HEK293 (cell line): ENCODE measurements around the gene JUP.

ENCODE experiments used
- GLI2 ChIP-seq: fragments of 450-650 bp; formaldehyde crosslinking; IDR thresholded peaks from 2 replicates; pipeline ENCODE4; 2017; ENCODE audit warnings: missing biosample characterization, missing genetic modification characterization, low read depth, borderline replicate concordance
- KLF16 ChIP-seq: fragments of 450-650 bp; formaldehyde crosslinking; IDR thresholded peaks from 2 replicates; pipeline ENCODE4 v1.5.1; 2017; ENCODE audit warnings: missing biosample characterization, missing genetic modification characterization
- SCRT1 ChIP-seq: fragments of 450-650 bp; formaldehyde crosslinking; IDR thresholded peaks from 2 replicates; pipeline ENCODE4 v1.5.1; 2016; ENCODE audit warnings: missing biosample characterization, missing genetic modification characterization, borderline replicate concordance
- SCRT2 ChIP-seq: fragments of 450-650 bp; formaldehyde crosslinking; IDR thresholded peaks from 2 replicates; pipeline ENCODE4 v1.5.1; 2016; ENCODE audit warnings: missing biosample characterization, missing genetic modification characterization
- SP3 ChIP-seq: fragments of 450-650 bp; formaldehyde crosslinking; IDR thresholded peaks from 2 replicates; pipeline ENCODE4 v1.5.1; 2016; ENCODE audit warnings: missing biosample characterization, missing genetic modification characterization
- SP7 ChIP-seq: fragments of 450-650 bp; formaldehyde crosslinking; IDR thresholded peaks from 2 replicates; pipeline ENCODE4 v1.5.1; 2016; ENCODE audit warnings: missing biosample characterization, missing genetic modification characterization
- ZBTB7A ChIP-seq: fragments of 450-650 bp; formaldehyde crosslinking; IDR thresholded peaks from 2 replicates; pipeline ENCODE4 v1.5.1; 2016; ENCODE audit warnings: low read depth, missing biosample characterization, missing genetic modification characterization
- ZEB2 ChIP-seq: fragments of 450-650 bp; formaldehyde crosslinking; IDR thresholded peaks from 2 replicates; pipeline ENCODE4 v1.5.1; 2016; ENCODE audit warnings: missing biosample characterization, missing genetic modification characterization
- ZFP37 ChIP-seq: fragments of 450-650 bp; formaldehyde crosslinking; IDR thresholded peaks from 2 replicates; pipeline ENCODE4 v1.5.1; 2016; ENCODE audit warnings: missing biosample characterization, missing genetic modification characterization
- ZNF10 ChIP-seq: fragments of 450-650 bp; formaldehyde crosslinking; IDR thresholded peaks from 2 replicates; pipeline ENCODE4 v1.5.1; 2017; ENCODE audit warnings: missing biosample characterization, missing genetic modification characterization
- ZNF121 ChIP-seq: fragments of 450-650 bp; formaldehyde crosslinking; IDR thresholded peaks from 2 replicates; pipeline ENCODE4 v1.5.1; 2016; ENCODE audit warnings: missing biosample characterization, missing genetic modification characterization
- ZNF16 ChIP-seq: fragments of 450-650 bp; formaldehyde crosslinking; IDR thresholded peaks from 2 replicates; pipeline ENCODE4 v1.5.1; 2016; ENCODE audit warnings: low read depth, missing biosample characterization, missing genetic modification characterization
- ZNF169 ChIP-seq: fragments of 450-650 bp; formaldehyde crosslinking; IDR thresholded peaks from 2 replicates; pipeline ENCODE4 v1.5.1; 2016; ENCODE audit warnings: missing biosample characterization, missing genetic modification characterization
- ZNF2 ChIP-seq: fragments of 450-650 bp; formaldehyde crosslinking; IDR thresholded peaks from 2 replicates; pipeline ENCODE4 v1.5.1; 2016; ENCODE audit warnings: missing biosample characterization, missing genetic modification characterization
- ZNF211 ChIP-seq: fragments of 450-650 bp; formaldehyde crosslinking; IDR thresholded peaks from 2 replicates; pipeline ENCODE4 v1.5.1; 2016; ENCODE audit warnings: low read depth, missing biosample characterization, missing genetic modification characterization
- ZNF335 ChIP-seq: fragments of 450-650 bp; formaldehyde crosslinking; conservative IDR thresholded peaks from 2 replicates; pipeline ENCODE4 v1.5.1; 2016; ENCODE audit warnings: missing biosample characterization, missing genetic modification characterization
- ZNF341 ChIP-seq: fragments of 450-650 bp; formaldehyde crosslinking; IDR thresholded peaks from 2 replicates; pipeline ENCODE4; 2016; ENCODE audit warnings: low read depth, missing biosample characterization, missing genetic modification characterization
- ZNF394 ChIP-seq: fragments of 450-650 bp; formaldehyde crosslinking; IDR thresholded peaks from 2 replicates; pipeline ENCODE4 v1.5.1; 2016; ENCODE audit warnings: missing biosample characterization, missing genetic modification characterization, mild to moderate bottlenecking, moderate library complexity, borderline replicate concordance
- ZNF521 ChIP-seq: fragments of 450-650 bp; formaldehyde crosslinking; IDR thresholded peaks from 2 replicates; pipeline ENCODE4 v1.5.1; 2017; ENCODE audit warnings: missing biosample characterization, mild to moderate bottlenecking, missing genetic modification characterization
- ZNF585B ChIP-seq: fragments of 450-650 bp; formaldehyde crosslinking; IDR thresholded peaks from 2 replicates; pipeline ENCODE4 v1.5.1; 2016; ENCODE audit warnings: missing biosample characterization, missing genetic modification characterization
- ZNF623 ChIP-seq: fragments of 450-650 bp; formaldehyde crosslinking; IDR thresholded peaks from 2 replicates; pipeline ENCODE4 v1.5.1; 2016; ENCODE audit warnings: missing biosample characterization, missing genetic modification characterization
- ZNF629 ChIP-seq: fragments of 450-650 bp; formaldehyde crosslinking; IDR thresholded peaks from 2 replicates; pipeline ENCODE4 v1.5.1; 2017; ENCODE audit warnings: missing biosample characterization, missing genetic modification characterization
- ZSCAN30 ChIP-seq: fragments of 450-650 bp; IDR thresholded peaks from 2 replicates; pipeline ENCODE4 v1.5.1; 2018; ENCODE audit warnings: missing biosample characterization, mild to moderate bottlenecking, missing genetic modification characterization, moderate library complexity
- TF ChIP-seq, protein P1 (sequence below): fragments of 450-650 bp; formaldehyde crosslinking; IDR thresholded peaks from 2 replicates; pipeline ENCODE4 v1.5.1; 2017; ENCODE audit warnings: missing biosample characterization, missing genetic modification characterization
- TF ChIP-seq, protein P2 (sequence below): fragments of 450-650 bp; formaldehyde crosslinking; IDR thresholded peaks from 2 replicates; pipeline ENCODE4 v1.5.1; 2016; ENCODE audit warnings: missing biosample characterization, missing genetic modification characterization
- TF ChIP-seq, protein P3 (sequence below): fragments of 450-650 bp; formaldehyde crosslinking; IDR thresholded peaks from 2 replicates; pipeline ENCODE4 v1.5.1; 2016; ENCODE audit warnings: missing biosample characterization, missing genetic modification characterization
- TF ChIP-seq, protein P4 (sequence below): fragments of 450-650 bp; formaldehyde crosslinking; IDR thresholded peaks from 2 replicates; pipeline ENCODE4 v1.5.1; 2016; ENCODE audit warnings: missing biosample characterization, missing genetic modification characterization
- TF ChIP-seq, protein P5 (sequence below): fragments of 450-650 bp; formaldehyde crosslinking; optimal IDR thresholded peaks from 2 replicates; pipeline ENCODE3; 2016; ENCODE audit warnings: missing biosample characterization, mild to moderate bottlenecking, missing genetic modification characterization
- TF ChIP-seq, protein P6 (sequence below): sonication (generic); formaldehyde crosslinking; IDR thresholded peaks from 2 replicates; pipeline ENCODE4 v1.8.1; 2022; ENCODE audit warnings: mild to moderate bottlenecking, moderate library complexity, missing genetic modification reagents

Gene JUP

DNA sequence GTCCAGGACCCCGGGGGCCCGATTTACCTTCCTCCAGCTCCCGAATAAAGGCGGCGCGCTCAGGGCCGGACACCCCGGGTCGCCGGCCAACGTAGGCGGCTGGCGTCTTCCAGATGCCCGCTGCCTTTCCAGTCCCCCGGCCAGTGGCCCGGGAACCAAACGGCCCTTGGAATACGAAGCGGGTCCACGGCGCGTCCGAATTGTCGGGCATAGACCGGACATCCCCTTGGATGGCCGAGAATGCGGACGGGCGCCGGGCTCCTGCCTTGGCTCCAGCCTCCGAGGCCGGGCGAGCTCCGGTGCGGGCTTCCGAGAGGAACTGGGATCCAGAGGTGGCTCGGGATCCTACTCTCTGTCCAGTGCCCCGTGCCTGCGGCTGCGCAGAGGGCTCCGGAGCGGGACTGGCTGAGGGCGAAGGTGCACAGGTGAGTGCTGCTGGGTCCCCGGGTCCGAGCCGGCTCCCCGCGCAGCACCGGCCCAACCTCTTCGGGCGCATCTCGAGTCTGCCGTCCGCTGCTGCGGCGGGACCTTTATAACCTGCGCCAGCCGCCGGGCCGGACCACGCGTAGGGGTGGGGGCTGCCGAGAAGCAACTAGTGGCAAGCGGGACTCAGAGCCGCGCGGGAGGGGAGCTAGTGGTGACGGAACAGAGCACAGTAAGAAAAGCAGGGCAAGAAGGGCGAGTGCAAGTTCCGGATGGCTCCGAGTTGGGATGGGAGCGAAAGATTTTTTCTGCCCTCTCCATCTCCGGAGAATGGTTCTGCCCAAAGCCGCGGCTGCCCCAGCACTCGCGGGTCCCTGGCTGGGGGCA lies 52.2 kb downstream of the JUP start, which contains the start of gene HAP1 (continued):
- TF ChIP-seq, protein P1, sequence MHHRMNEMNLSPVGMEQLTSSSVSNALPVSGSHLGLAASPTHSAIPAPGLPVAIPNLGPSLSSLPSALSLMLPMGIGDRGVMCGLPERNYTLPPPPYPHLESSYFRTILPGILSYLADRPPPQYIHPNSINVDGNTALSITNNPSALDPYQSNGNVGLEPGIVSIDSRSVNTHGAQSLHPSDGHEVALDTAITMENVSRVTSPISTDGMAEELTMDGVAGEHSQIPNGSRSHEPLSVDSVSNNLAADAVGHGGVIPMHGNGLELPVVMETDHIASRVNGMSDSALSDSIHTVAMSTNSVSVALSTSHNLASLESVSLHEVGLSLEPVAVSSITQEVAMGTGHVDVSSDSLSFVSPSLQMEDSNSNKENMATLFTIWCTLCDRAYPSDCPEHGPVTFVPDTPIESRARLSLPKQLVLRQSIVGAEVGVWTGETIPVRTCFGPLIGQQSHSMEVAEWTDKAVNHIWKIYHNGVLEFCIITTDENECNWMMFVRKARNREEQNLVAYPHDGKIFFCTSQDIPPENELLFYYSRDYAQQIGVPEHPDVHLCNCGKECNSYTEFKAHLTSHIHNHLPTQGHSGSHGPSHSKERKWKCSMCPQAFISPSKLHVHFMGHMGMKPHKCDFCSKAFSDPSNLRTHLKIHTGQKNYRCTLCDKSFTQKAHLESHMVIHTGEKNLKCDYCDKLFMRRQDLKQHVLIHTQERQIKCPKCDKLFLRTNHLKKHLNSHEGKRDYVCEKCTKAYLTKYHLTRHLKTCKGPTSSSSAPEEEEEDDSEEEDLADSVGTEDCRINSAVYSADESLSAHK (tag by site-specific recombination) = 0 out of 2 replicates have a peak, but pooled peaks have one; percentile 5
- TF ChIP-seq ZBTB7A (tag by site-specific recombination) (0 out of 2 replicates have a peak, but pooled peaks have one; percentile 31), ZNF341 (tag by site-specific recombination) (peak; percentile 47; the same call in 1 of the 2 replicates), ZNF521 (no peak), SCRT1 (tag by site-specific recombination) (peak; percentile 99), SCRT2 (tag by site-specific recombination) (peak; percentile 100), ZNF623 (0 out of 2 replicates have a peak, but pooled peaks have one; percentile 6), KLF16 (tag by site-specific recombination) (peak; percentile 74), ZNF2 (tag by site-specific recombination) (peak; percentile 81), SP7 (tag by site-specific recombination) (peak; percentile 85), GLI2 (tag by site-specific recombination) (no peak), SP3 (tag by site-specific recombination) (peak; percentile 35), ZNF121 (tag by site-specific recombination) (peak; percentile 92), ZNF10 (0 out of 2 replicates have a peak, but pooled peaks have one; percentile 51), ZNF211 (tag by site-specific recombination) (no peak), ZNF16 (no peak), ZNF169 (tag by site-specific recombination) (no peak), ZEB2 (peak; percentile 81; the same call in 1 of the 2 replicates), ZFP37 (peak; percentile 71), ZNF335 (tag by site-specific recombination) (peak; percentile 85), ZSCAN30 (tag by site-specific recombination) (0 out of 2 replicates have a peak, but pooled peaks have one; percentile 9), ZNF585B (tag by site-specific recombination) (no peak), ZNF394 (tag by site-specific recombination) (peak; percentile 47), ZNF629 (tag by site-specific recombination) (peak; percentile 75)
- TF ChIP-seq, protein P2, sequence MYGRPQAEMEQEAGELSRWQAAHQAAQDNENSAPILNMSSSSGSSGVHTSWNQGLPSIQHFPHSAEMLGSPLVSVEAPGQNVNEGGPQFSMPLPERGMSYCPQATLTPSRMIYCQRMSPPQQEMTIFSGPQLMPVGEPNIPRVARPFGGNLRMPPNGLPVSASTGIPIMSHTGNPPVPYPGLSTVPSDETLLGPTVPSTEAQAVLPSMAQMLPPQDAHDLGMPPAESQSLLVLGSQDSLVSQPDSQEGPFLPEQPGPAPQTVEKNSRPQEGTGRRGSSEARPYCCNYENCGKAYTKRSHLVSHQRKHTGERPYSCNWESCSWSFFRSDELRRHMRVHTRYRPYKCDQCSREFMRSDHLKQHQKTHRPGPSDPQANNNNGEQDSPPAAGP (tag by site-specific recombination) = peak; percentile 46; the same call in 1 of the 2 replicates
- TF ChIP-seq, protein P3, sequence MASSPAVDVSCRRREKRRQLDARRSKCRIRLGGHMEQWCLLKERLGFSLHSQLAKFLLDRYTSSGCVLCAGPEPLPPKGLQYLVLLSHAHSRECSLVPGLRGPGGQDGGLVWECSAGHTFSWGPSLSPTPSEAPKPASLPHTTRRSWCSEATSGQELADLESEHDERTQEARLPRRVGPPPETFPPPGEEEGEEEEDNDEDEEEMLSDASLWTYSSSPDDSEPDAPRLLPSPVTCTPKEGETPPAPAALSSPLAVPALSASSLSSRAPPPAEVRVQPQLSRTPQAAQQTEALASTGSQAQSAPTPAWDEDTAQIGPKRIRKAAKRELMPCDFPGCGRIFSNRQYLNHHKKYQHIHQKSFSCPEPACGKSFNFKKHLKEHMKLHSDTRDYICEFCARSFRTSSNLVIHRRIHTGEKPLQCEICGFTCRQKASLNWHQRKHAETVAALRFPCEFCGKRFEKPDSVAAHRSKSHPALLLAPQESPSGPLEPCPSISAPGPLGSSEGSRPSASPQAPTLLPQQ = peak; percentile 45
- TF ChIP-seq, protein P4, sequence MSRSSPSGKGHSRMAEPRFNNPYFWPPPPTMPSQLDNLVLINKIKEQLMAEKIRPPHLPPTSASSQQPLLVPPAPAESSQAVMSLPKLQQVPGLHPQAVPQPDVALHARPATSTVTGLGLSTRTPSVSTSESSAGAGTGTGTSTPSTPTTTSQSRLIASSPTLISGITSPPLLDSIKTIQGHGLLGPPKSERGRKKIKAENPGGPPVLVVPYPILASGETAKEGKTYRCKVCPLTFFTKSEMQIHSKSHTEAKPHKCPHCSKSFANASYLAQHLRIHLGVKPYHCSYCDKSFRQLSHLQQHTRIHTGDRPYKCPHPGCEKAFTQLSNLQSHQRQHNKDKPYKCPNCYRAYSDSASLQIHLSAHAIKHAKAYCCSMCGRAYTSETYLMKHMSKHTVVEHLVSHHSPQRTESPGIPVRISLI (tag by site-specific recombination) = no peak
- TF ChIP-seq, protein P5, sequence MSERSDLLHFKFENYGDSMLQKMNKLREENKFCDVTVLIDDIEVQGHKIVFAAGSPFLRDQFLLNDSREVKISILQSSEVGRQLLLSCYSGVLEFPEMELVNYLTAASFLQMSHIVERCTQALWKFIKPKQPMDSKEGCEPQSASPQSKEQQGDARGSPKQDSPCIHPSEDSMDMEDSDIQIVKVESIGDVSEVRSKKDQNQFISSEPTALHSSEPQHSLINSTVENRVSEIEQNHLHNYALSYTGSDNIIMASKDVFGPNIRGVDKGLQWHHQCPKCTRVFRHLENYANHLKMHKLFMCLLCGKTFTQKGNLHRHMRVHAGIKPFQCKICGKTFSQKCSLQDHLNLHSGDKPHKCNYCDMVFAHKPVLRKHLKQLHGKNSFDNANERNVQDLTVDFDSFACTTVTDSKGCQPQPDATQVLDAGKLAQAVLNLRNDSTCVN (tag by site-specific recombination) = peak; percentile 60
- TF ChIP-seq, protein P6, sequence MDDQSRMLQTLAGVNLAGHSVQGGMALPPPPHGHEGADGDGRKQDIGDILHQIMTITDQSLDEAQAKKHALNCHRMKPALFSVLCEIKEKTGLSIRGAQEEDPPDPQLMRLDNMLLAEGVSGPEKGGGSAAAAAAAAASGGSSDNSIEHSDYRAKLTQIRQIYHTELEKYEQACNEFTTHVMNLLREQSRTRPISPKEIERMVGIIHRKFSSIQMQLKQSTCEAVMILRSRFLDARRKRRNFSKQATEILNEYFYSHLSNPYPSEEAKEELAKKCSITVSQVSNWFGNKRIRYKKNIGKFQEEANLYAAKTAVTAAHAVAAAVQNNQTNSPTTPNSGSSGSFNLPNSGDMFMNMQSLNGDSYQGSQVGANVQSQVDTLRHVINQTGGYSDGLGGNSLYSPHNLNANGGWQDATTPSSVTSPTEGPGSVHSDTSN = 0 out of 2 replicates have a peak, but pooled peaks have one; percentile 41
